HG03565 (cell line): ENCODE results near the gene ZHX3.

Experiments used
- ATAC-seq: cut with Tn5 transposase; IDR thresholded peaks from one replicate; pipeline ENCODE4 v1.9.1; 2021; ENCODE audit warnings: mild to moderate bottlenecking, moderate library complexity; ENCODE audit not compliant: unreplicated experiment

ZHX3 gene

GRCh38 chr20:41161886-41162285 is 155.6 kb downstream of the ZHX3 start:
- no peak for ATAC-seq

GRCh38 chr20:41160686-41161085 is 156.8 kb downstream of the ZHX3 start:
- no peak for ATAC-seq

GRCh38 chr20:41159547-41159946 is 158.0 kb downstream of the ZHX3 start:
- no peak for ATAC-seq

- no peak for ATAC-seq
Measured at GRCh38 chr20:41158082-41158625, 159.4 kb downstream of the ZHX3 start.

GRCh38 chr20:41155261-41155660 is 162.3 kb downstream of the ZHX3 start:
- ATAC-seq: no peak

- ATAC-seq: no peak
Measured at GRCh38 chr20:41154436-41155176, 162.9 kb downstream of the ZHX3 start.

- no peak for ATAC-seq
Measured at GRCh38 chr20:41152108-41152757, 165.3 kb downstream of the ZHX3 start.

GRCh38 chr20:41151134-41151869 is 166.2 kb downstream of the ZHX3 start:
- no peak for ATAC-seq

- ATAC-seq: no peak
Measured at GRCh38 chr20:41150664-41151063, 166.9 kb downstream of the ZHX3 start.

GRCh38 chr20:41148942-41149341 is 168.6 kb downstream of the ZHX3 start:
- ATAC-seq: no peak

GRCh38 chr20:41147767-41148191 is 169.8 kb downstream of the ZHX3 start:
- no peak for ATAC-seq

GRCh38 chr20:41145821-41146620 is 171.5 kb downstream of the ZHX3 start:
- ATAC-seq: no peak

GRCh38 chr20:41145317-41145716 is 172.2 kb downstream of the ZHX3 start:
- ATAC-seq: no peak

GRCh38 chr20:41143354-41143753 is 174.2 kb downstream of the ZHX3 start:
- ATAC-seq: no peak

- ATAC-seq: no peak
Measured at GRCh38 chr20:41142919-41143318, 174.6 kb downstream of the ZHX3 start.

GRCh38 chr20:41142245-41142644 is 175.3 kb downstream of the ZHX3 start:
- ATAC-seq: no peak

GRCh38 chr20:41141153-41141815 is 176.2 kb downstream of the ZHX3 start:
- ATAC-seq: no peak

GRCh38 chr20:41140226-41141133 is 177.1 kb downstream of the ZHX3 start:
- no peak for ATAC-seq
